Endodermal cell (in vitro differentiated cells): ENCODE results near the gene RBM12. TPM values are rescaled to one million over a fixed set of nuclear protein-coding genes. Genes with fewer than 3 reads are reported as not detected.

Source experiments
- DNase-seq: peaks from one replicate; pipeline ENCODE4 v3.0.0-alpha.2; 2017
- H3K27ac ChIP-seq: 2 replicates; pipeline ENCODE4 v1.5.1; 2013; ENCODE audit warnings: mild to moderate bottlenecking, low read depth, low read length, moderate library complexity
- H3K27me3 ChIP-seq: 2 replicates; pipeline ENCODE4 v1.6.1; 2013; ENCODE audit warnings: mild to moderate bottlenecking, low read length, moderate library complexity; ENCODE audit not compliant: insufficient read depth, control insufficient read depth, poor library complexity, severe bottlenecking
- H3K36me3 ChIP-seq: 2 replicates; pipeline ENCODE4 v1.7.0; 2013; ENCODE audit warnings: mild to moderate bottlenecking, low read length, moderate library complexity; ENCODE audit not compliant: control insufficient read depth, insufficient read depth
- H3K4me1 ChIP-seq: one replicate; pipeline ENCODE4 v1.7.0; 2013; ENCODE audit warnings: low read length; ENCODE audit not compliant: control insufficient read depth, insufficient read depth
- H3K4me3 ChIP-seq: 2 replicates; pipeline ENCODE4 v1.5.1; 2013; ENCODE audit warnings: mild to moderate bottlenecking, low read length, moderate library complexity
- H3K9ac ChIP-seq: 2 replicates; pipeline ENCODE4 v1.6.1; 2013; ENCODE audit warnings: mild to moderate bottlenecking, low read length, moderate library complexity; ENCODE audit not compliant: poor library complexity, severe bottlenecking; ENCODE audit errors: extremely low read depth
- H3K9me3 ChIP-seq: 2 replicates; pipeline ENCODE4 v1.6.1; 2013; ENCODE audit warnings: mild to moderate bottlenecking, low read length, moderate library complexity; ENCODE audit not compliant: control insufficient read depth
- H3K27ac Mint-ChIP-seq: 2 replicates; pipeline ENCODE4 v1.8.0; 2020; ENCODE audit warnings: mixed read lengths
- H3K27me3 Mint-ChIP-seq: 2 replicates; pipeline ENCODE4 v1.8.0; 2021; ENCODE audit warnings: mild to moderate bottlenecking, mixed read lengths; ENCODE audit not compliant: insufficient read depth
- H3K36me3 Mint-ChIP-seq: 2 replicates; pipeline ENCODE4 v1.8.0; 2020; ENCODE audit warnings: low read depth, mixed read lengths
- H3K4me1 Mint-ChIP-seq: 2 replicates; pipeline ENCODE4 v1.8.0; 2020; ENCODE audit warnings: mixed read lengths
- H3K4me3 Mint-ChIP-seq: 2 replicates; pipeline ENCODE4 v1.8.0; 2020; ENCODE audit warnings: mild to moderate bottlenecking, moderate library complexity, mixed read lengths
- H3K9me3 Mint-ChIP-seq: 2 replicates; pipeline ENCODE4 v1.8.0; 2020; ENCODE audit warnings: mild to moderate bottlenecking, mixed read lengths
- CTCF ChIP-seq: fragments of 200-600 bp; sonication (generic); conservative IDR thresholded peaks from 2 replicates; pipeline ENCODE4 v1.5.0; 2021; ENCODE audit warnings: antibody characterized with exemption, mild to moderate bottlenecking
- WGBS, 2 experiments: methylation state at CpG; one replicate each; pipeline versions ENCODE4 v1.1.5 to v1.1.7; 2013; ENCODE audit warnings: missing lambda C conversion rate in 2 of 2, mixed read lengths in 1 of 2; ENCODE audit not compliant: insufficient coverage in 1 of 2, insufficient read length in 1 of 2; 5-methylcytosine and 5-hydroxymethylcytosine counted together
- total RNA-seq, 2 donors: library from RNA; stranded (reverse); fragmentation: NEBNext Ultra II Directional in 1 of 2; extraction: Animal tissue kit (Norgen Biotek cat#: 25700) in 1 of 2; gene quantifications; 2 replicates in 1 of 2; 3 replicates in 1 of 2; pipeline ENCODE4 v1.2.1, GENCODE V29; 2021

The RBM12 gene
- total RNA-seq, 2 donors from 2014 or later: 106 to 158 TPM

GRCh38 chr20:35673884-35674283, 9.2 kb upstream of the RBM12 start:
- Mint-ChIP-seq H3K4me1 (no peaks in the 10 kb centered on the region), H3K9me3 (no peaks in the 10 kb centered on the region), H3K4me3 (no peak overlapping the region), H3K36me3 (peaks cover 33% of the 10 kb centered on the region), H3K27ac (no peak overlapping the region), H3K27me3 (no peaks in the 10 kb centered on the region)
- H3K27me3 ChIP-seq: no peaks in the 10 kb centered on the region
- H3K4me1 ChIP-seq: no peaks in the 10 kb centered on the region
- peaks cover 10% of the 10 kb centered on the region for H3K36me3 ChIP-seq
- no peak for DNase-seq
- H3K4me3 ChIP-seq: no peak overlapping the region
- no peak for TF ChIP-seq CTCF
- H3K27ac ChIP-seq: no peak overlapping the region
- H3K9me3 ChIP-seq: no peaks in the 10 kb centered on the region
- no peak overlapping the region for H3K9ac ChIP-seq
- WGBS, 2 experiments: 89 to 100% methylated on average over 2 to 4 of the region's 4 CpGs

- no peaks in the 10 kb centered on the region for H3K9me3 Mint-ChIP-seq
- Histone ChIP-seq H3K27me3 (no peaks in the 10 kb centered on the region), H3K9ac (no peak overlapping the region), H3K27ac (no peak overlapping the region), H3K36me3 (peaks cover 16% of the 10 kb centered on the region), H3K9me3 (no peaks in the 10 kb centered on the region), H3K4me1 (no peaks in the 10 kb centered on the region), H3K4me3 (no peak overlapping the region)
- no peak overlapping the region for H3K27ac Mint-ChIP-seq
- 86 to 100% methylated on average over 1 of the region's 1 CpG for WGBS, 2 experiments
- H3K36me3 Mint-ChIP-seq: peaks cover 31% of the 10 kb centered on the region
- no peak for TF ChIP-seq CTCF
- peaks cover 2% of the 10 kb centered on the region for H3K4me1 Mint-ChIP-seq
- DNase-seq: no peak
- no peaks in the 10 kb centered on the region for H3K27me3 Mint-ChIP-seq
- no peak overlapping the region for H3K4me3 Mint-ChIP-seq
Measured at GRCh38 chr20:35669681-35670080, 5.0 kb upstream of the RBM12 start.

- TF ChIP-seq CTCF: no peak
- Mint-ChIP-seq H3K36me3 (peaks cover 31% of the 10 kb centered on the region), H3K4me3 (no peak overlapping the region), H3K27ac (no peak overlapping the region), H3K9me3 (no peaks in the 10 kb centered on the region), H3K27me3 (no peaks in the 10 kb centered on the region), H3K4me1 (peaks cover 2% of the 10 kb centered on the region)
- no peak for DNase-seq
- 93 to 96% methylated on average over 4 to 5 of the region's 5 CpGs for WGBS, 2 experiments
- no peak overlapping the region for H3K27ac ChIP-seq
- no peaks in the 10 kb centered on the region for H3K9me3 ChIP-seq
- peaks cover 16% of the 10 kb centered on the region for H3K36me3 ChIP-seq
- no peak overlapping the region for H3K4me3 ChIP-seq
- no peaks in the 10 kb centered on the region for H3K4me1 ChIP-seq
- H3K27me3 ChIP-seq: no peaks in the 10 kb centered on the region
- no peak overlapping the region for H3K9ac ChIP-seq
Measured at GRCh38 chr20:35669221-35669620, 4.5 kb upstream of the RBM12 start.
